GM12874 (cell line): ENCODE measurements around the gene TTLL5.

Source experiments
- CTCF ChIP-seq: IDR thresholded peaks from 2 replicates; pipeline ENCODE4 v1.5.1; 2011; ENCODE audit warnings: low read depth, mild to moderate bottlenecking, control low read depth, low read length, moderate library complexity; ENCODE audit not compliant: insufficient read depth

Gene TTLL5

GRCh38 chr14:75736845-75737485 is 75.9 kb downstream of the TTLL5 start:
- TF ChIP-seq CTCF: no peak

GRCh38 chr14:75738192-75738591 is 77.1 kb downstream of the TTLL5 start:
- no peak for TF ChIP-seq CTCF

GRCh38 chr14:75742867-75743266 is 81.8 kb downstream of the TTLL5 start:
- no peak for TF ChIP-seq CTCF

- no peak for TF ChIP-seq CTCF
Observed at GRCh38 chr14:75747899-75748298, 86.9 kb downstream of the TTLL5 start.

GRCh38 chr14:75748336-75748735 is 87.3 kb downstream of the TTLL5 start:
- no peak for TF ChIP-seq CTCF

GRCh38 chr14:75751296-75751695 is 90.2 kb downstream of the TTLL5 start:
- TF ChIP-seq CTCF: no peak

GRCh38 chr14:75752086-75752485 is 91.0 kb downstream of the TTLL5 start:
- TF ChIP-seq CTCF: no peak
